ENCODE data around the gene KLF13. TPM values are rescaled to one million over a fixed set of nuclear protein-coding genes. Genes with fewer than 3 reads are reported as not detected.

Gene KLF13
- polyA plus RNA-seq, 2 of the 4 experiments (the other 2 are of a cell fraction): 53.5 TPM

DNA sequence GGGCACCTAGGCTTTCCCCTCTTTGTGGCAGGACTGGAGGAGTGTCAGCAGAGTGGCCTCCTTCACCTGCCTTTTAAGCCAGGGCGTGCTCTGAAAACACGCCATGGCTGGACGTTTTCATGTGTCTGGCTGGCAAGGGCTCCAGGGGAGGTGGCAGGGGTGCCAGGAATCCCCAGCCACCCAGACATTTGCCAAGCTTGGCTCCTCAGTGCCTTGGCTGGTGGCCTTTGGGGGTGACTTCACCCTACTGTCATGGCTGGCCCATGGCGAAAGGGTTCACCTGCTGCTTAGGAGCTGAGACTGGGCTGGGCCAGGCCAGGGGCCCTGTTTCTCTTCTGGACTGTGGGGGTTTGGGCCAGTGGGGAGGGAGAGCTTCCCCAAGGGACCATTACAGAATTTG, 17.6 kb downstream of the KLF13 start:
- Histone ChIP-seq H3K4me1 (peaks cover 19% of the 10 kb centered on the region), H3K9me3 (no peaks in the 10 kb centered on the region), H3K4me2 (peak overlapping the region; percentile 17; the same call in 1 of the 3 replicates), H3K27ac (no peak overlapping the region), H3K4me3 (no peak overlapping the region)
- WGBS (ENCODE audit: missing lambda C conversion rate): 88% methylated on average over 4 of the region's 4 CpGs
- no peak for FAIRE-seq
- CTCF ChIA-PET: interaction anchor here (0.7 kb wide), 1 partner anchor 543 kb away, joined by 3 read pairs; no protein-coding TSS in a partner anchor
- TF ChIP-seq MAZ (IDR thresholded peaks at IDR 0.05; ENCODE audit: borderline replicate concordance, low read depth, low read length): no peak
- POLR2A ChIA-PET: no interaction called here
- DNase-seq (ENCODE audit: low read depth in 1 of 2, low spot score in 1 of 2): no peak
- no peak for ATAC-seq

DNA sequence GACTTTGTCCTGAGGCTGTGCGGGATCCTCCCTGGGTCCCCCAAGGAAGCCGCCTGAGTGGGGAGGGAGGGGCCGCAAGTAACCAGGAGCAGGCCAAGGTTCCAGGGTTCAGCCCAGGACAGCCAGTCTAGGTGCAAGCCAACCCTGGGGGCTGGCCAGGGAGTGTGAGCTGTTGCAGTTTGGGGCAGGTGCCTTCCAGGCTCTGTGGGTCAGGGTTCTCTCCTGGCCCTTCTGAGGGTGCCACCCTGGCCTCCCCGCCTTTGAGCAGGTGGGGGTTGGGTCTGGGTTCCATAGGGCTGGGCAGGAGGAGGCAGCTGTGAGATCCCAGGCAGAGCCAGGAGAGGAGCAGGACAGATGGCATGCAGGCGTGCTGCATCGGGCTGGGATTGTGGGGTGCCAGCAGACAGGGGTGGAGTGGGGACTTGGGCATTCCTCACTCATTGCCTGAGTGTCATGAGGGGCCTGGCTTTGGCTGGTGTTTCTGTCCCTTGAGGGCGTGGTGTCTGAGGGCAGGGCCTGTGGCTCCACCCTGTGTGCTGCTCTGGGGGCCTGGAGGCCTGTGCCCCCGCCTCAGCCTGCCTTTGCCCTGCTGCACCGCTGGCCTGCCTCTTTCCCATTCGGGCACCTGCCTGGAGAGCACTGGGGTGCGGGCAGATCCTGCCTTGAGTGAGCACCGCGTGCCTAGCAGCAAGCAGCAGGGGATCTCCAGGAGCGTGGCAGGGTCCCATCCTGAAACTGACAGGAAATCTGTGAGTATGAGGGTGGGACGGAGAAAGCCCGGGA, 18.4 kb downstream of the KLF13 start:
- peaks cover 13% of the 10 kb centered on the region for H3K4me1 ChIP-seq
- 84% methylated on average over 14 of the region's 16 CpGs for WGBS (ENCODE audit: missing lambda C conversion rate)
- H3K4me3 ChIP-seq: no peak overlapping the region
- TF ChIP-seq MYC (IDR thresholded peaks at IDR 0.05; ENCODE audit: borderline replicate concordance, low read length): no peak
- H3K9me3 ChIP-seq: no peaks in the 10 kb centered on the region
- ATAC-seq (peak; percentile 12; a peak in 1 of 6 replicates), FAIRE-seq (no peak), DNase-seq (ENCODE audit: low read depth in 1 of 2, low spot score in 1 of 2) (no peak)
- CTCF ChIA-PET: interaction anchor here (2.3 kb wide), 1 partner anchor 143 kb away, joined by 8 read pairs; no protein-coding TSS in a partner anchor
- H3K27ac ChIP-seq: peak overlapping the region in 1 of 2 experiments; percentile 37; a peak in 3 of 6 replicates
- 0 out of 3 replicates have a peak overlapping the region, but pooled peaks have one; percentile 17 for H3K4me2 ChIP-seq
- POLR2A ChIA-PET: no interaction called here

DNA sequence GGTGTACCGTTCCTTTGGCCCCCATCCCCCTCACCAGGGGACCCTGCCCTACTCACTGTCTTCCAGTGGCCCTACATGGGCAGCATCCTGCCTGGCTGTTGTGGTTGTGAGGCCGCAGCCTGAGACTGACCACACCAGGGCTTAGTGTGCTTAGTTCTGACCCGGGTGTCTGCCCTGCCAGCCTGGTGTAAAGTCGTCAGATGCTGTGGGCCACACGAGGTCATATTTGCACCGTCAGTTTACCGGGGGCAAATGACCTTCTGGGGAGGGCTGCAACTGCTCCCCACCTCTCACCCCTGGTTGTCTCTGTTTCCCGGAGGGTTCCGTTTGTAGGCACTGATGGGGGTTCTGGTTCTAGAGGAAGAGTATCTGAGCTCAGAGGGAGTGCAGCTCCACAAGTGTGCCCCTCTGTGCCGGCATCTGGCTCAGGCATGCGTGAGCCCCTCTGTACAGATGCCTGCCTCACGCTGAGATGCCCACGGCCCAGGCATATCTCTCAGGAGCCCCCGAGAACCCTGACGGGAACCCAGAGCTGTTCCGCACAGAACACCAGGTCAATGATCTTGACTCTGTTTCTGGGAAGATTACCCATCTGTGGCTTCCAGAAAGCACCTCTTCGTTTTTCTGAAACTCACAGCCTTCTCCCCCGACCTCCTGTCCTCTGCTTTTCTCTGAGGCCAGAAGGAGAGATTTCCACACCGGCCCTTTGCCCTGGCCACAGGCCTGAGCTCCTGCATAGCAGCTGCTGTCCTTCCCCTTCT, 19.2 kb downstream of the KLF13 start:
- FAIRE-seq: no peak

More for the DNA sequence above, 19.2 kb downstream of the KLF13 start:
- ATAC-seq (no peak), DNase-seq (ENCODE audit: low read depth in 1 of 2, low spot score in 1 of 2) (no peak)
- TF ChIP-seq RARB (CRISPR knock-in tag; IDR thresholded peaks at IDR 0.05): no peak
- TF ChIP-seq MAFK (IDR thresholded peaks at IDR 0.05; ENCODE audit: partially characterized antibody): no peak
- no peak for TF ChIP-seq RAD21 (conservative IDR thresholded peaks at IDR 0.05 in 1 of 2, IDR thresholded peaks at IDR 0.05 in 1 of 2)
- TF ChIP-seq, protein P1, sequence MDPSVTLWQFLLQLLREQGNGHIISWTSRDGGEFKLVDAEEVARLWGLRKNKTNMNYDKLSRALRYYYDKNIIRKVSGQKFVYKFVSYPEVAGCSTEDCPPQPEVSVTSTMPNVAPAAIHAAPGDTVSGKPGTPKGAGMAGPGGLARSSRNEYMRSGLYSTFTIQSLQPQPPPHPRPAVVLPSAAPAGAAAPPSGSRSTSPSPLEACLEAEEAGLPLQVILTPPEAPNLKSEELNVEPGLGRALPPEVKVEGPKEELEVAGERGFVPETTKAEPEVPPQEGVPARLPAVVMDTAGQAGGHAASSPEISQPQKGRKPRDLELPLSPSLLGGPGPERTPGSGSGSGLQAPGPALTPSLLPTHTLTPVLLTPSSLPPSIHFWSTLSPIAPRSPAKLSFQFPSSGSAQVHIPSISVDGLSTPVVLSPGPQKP (IDR thresholded peaks at IDR 0.05; ENCODE audit: low read depth, low read length): no peak
- TF ChIP-seq GATA3 (IDR thresholded peaks at IDR 0.05; ENCODE audit: borderline replicate concordance): no peak
- TF ChIP-seq ZNF302 (CRISPR knock-in tag; IDR thresholded peaks at IDR 0.05): no peak
- TF ChIP-seq TFCP2L1 (CRISPR knock-in tag; IDR thresholded peaks at IDR 0.05): no peak
- no peak for TF ChIP-seq HDAC2 (IDR thresholded peaks at IDR 0.05)
- TF ChIP-seq FOSB (CRISPR knock-in tag; IDR thresholded peaks at IDR 0.05): no peak
- TF ChIP-seq JUN (IDR thresholded peaks at IDR 0.05): no peak
- TF ChIP-seq CHD2 (IDR thresholded peaks at IDR 0.05; ENCODE audit: low read length, partially characterized antibody): no peak
- TF ChIP-seq EHF (CRISPR knock-in tag; IDR thresholded peaks at IDR 0.05): no peak
- TF ChIP-seq, protein P2, sequence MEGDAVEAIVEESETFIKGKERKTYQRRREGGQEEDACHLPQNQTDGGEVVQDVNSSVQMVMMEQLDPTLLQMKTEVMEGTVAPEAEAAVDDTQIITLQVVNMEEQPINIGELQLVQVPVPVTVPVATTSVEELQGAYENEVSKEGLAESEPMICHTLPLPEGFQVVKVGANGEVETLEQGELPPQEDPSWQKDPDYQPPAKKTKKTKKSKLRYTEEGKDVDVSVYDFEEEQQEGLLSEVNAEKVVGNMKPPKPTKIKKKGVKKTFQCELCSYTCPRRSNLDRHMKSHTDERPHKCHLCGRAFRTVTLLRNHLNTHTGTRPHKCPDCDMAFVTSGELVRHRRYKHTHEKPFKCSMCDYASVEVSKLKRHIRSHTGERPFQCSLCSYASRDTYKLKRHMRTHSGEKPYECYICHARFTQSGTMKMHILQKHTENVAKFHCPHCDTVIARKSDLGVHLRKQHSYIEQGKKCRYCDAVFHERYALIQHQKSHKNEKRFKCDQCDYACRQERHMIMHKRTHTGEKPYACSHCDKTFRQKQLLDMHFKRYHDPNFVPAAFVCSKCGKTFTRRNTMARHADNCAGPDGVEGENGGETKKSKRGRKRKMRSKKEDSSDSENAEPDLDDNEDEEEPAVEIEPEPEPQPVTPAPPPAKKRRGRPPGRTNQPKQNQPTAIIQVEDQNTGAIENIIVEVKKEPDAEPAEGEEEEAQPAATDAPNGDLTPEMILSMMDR (IDR thresholded peaks at IDR 0.05): no peak
- TF ChIP-seq NFE2L2 (conservative IDR thresholded peaks at IDR 0.05; ENCODE audit: low read length): no peak
- TF ChIP-seq CEBPB (IDR thresholded peaks at IDR 0.05): no peak
- TF ChIP-seq, protein P3, sequence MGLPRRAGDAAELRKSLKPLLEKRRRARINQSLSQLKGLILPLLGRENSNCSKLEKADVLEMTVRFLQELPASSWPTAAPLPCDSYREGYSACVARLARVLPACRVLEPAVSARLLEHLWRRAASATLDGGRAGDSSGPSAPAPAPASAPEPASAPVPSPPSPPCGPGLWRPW (IDR thresholded peaks at IDR 0.05): no peak
- 91% methylated on average over 19 of the region's 19 CpGs for WGBS (ENCODE audit: missing lambda C conversion rate)
- Histone ChIP-seq H3K4me3 (no peak overlapping the region), H3K27ac (no peak overlapping the region), H3K4me1 (peaks cover 13% of the 10 kb centered on the region), H3K4me2 (no peak overlapping the region), H3K9me3 (no peaks in the 10 kb centered on the region)
- CTCF ChIA-PET: interaction anchor here (0.9 to 2.6 kb wide), 4 partner anchors 11 to 143 kb away, joined by 3 to 8 read pairs (median 6); no protein-coding TSS in a partner anchor
- POLR2A ChIA-PET: no interaction called here

Measured in A549 (cell line).